H1 (cell line): Measurements from ENCODE around the gene SLAMF1. TPM values are rescaled to one million over a fixed set of nuclear protein-coding genes. Genes with fewer than 3 reads are reported as not detected.

Experiments
- CTCF ChIA-PET: fragments of 300-600 bp; sonication (Branson Sonifier 250); formaldehyde crosslinking; loops from one replicate; lab custom pipeline; 2021; ENCODE audit not compliant: partially characterized antibody; lab: Charles Lee
- POLR2A ChIA-PET: fragments of 300-600 bp; sonication (Branson Sonifier 250); formaldehyde crosslinking; loops from one replicate; lab custom pipeline; 2021; ENCODE audit warnings: inconsistent platforms; ENCODE audit not compliant: partially characterized antibody; lab: Charles Lee
- DNase-seq, 2 experiments: peaks; one replicate each; pipeline versions ENCODE4 v3.0.0 to v3.0.0-alpha.2; 2010 to 2022; ENCODE audit warnings: low spot score in 2 of 2, low read depth in 1 of 2, mixed read lengths in 1 of 2
- FAIRE-seq: peaks from 2 replicates; lab custom pipeline; 2011; peaks lifted over from hg19 to GRCh38; lab: Jason Lieb, UNC
- H2AFZ ChIP-seq: 2 replicates; pipeline ENCODE4 v1.8.1; 2012; ENCODE audit warnings: low read length, inconsistent platforms
- H2AK5ac ChIP-seq: 2 replicates; pipeline ENCODE4 v1.6.1; 2013; ENCODE audit warnings: low read depth, low read length
- H2BK120ac ChIP-seq: replicated peaks from 2 replicates; pipeline ENCODE3; 2013; ENCODE audit warnings: low read depth, low read length, inconsistent platforms
- H2BK12ac ChIP-seq: 2 replicates; pipeline ENCODE4 v1.6.1; 2013; ENCODE audit warnings: low read depth, low read length
- H2BK15ac ChIP-seq: 2 replicates; pipeline ENCODE4 v1.6.1; 2013; ENCODE audit warnings: low read length
- H2BK20ac ChIP-seq: 2 replicates; pipeline ENCODE4 v1.6.1; 2013; ENCODE audit warnings: low read length
- H2BK5ac ChIP-seq: 2 replicates; pipeline ENCODE4 v1.6.1; 2013; ENCODE audit warnings: low read depth, low read length
- H3K14ac ChIP-seq: 2 replicates; pipeline ENCODE4 v1.6.1; 2013; ENCODE audit warnings: inconsistent platforms; ENCODE audit not compliant: insufficient read length
- H3K18ac ChIP-seq: 2 replicates; pipeline ENCODE4 v1.6.1; 2013; ENCODE audit warnings: low read length; ENCODE audit errors: extremely low read depth
- H3K23ac ChIP-seq: 2 replicates; pipeline ENCODE4 v1.6.1; 2013; ENCODE audit warnings: inconsistent platforms; ENCODE audit not compliant: insufficient read length
- H3K23me2 ChIP-seq: 2 replicates; pipeline ENCODE4 v1.6.1; 2013; ENCODE audit warnings: low read depth, low read length
- H3K27ac ChIP-seq: 2 replicates; pipeline ENCODE4 v1.6.1; 2011; ENCODE audit warnings: low read depth, low read length, inconsistent platforms
- H3K27me3 ChIP-seq, 4 experiments: replicated peaks in 1 of 4; 1 replicate in 1 of 4; 2 replicates in 3 of 4; pipeline versions ENCODE4 v1.6.1 to v1.8.1; 2011 to 2013; ENCODE audit warnings: low read length in 3 of 4, mild to moderate bottlenecking in 3 of 4, inconsistent platforms in 2 of 4, mixed read lengths in 2 of 4, moderate library complexity in 1 of 4; ENCODE audit not compliant: control insufficient read depth in 3 of 4, insufficient read depth in 3 of 4; ENCODE audit errors: extremely low read depth in 1 of 4
- H3K36me3 ChIP-seq, 4 experiments: 2 replicates each; pipeline versions ENCODE4 v1.6.1 to v1.8.1; 2011 to 2013; ENCODE audit warnings: mild to moderate bottlenecking in 4 of 4, low read length in 3 of 4, moderate library complexity in 2 of 4, control low read depth in 1 of 4, inconsistent platforms in 1 of 4; ENCODE audit not compliant: insufficient read depth in 4 of 4, control insufficient read depth in 2 of 4
- H3K4ac ChIP-seq: replicated peaks from 2 replicates; pipeline ENCODE3; 2013; ENCODE audit warnings: low read length, low read depth, mixed read lengths, inconsistent platforms; ENCODE audit not compliant: insufficient read length
- H3K4me1 ChIP-seq, 4 experiments: replicated peaks in 1 of 4; 1 replicate in 1 of 4; 2 replicates in 3 of 4; pipeline versions ENCODE4 v1.6.1 to v1.8.1; 2011 to 2013; ENCODE audit warnings: low read length in 3 of 4, inconsistent platforms in 2 of 4, mixed read lengths in 1 of 4; ENCODE audit not compliant: insufficient read depth in 4 of 4, control insufficient read depth in 3 of 4
- H3K4me2 ChIP-seq, 2 experiments: 2 replicates each; pipeline versions ENCODE4 v1.6.1 to v1.8.1; 2011 to 2013; ENCODE audit warnings: low read depth in 2 of 2, low read length in 2 of 2, control low read depth in 1 of 2, inconsistent platforms in 1 of 2, mild to moderate bottlenecking in 1 of 2; ENCODE audit not compliant: insufficient read depth in 1 of 2
- H3K4me3 ChIP-seq, 4 experiments: fragments of 200-600, 300-600 bp in 1 of 4; sonication (generic), shearing (Covaris generic), sonication (Bioruptor Twin) in 1 of 4; 2 replicates each; pipeline versions ENCODE4 v1.5.1 to v1.8.1; 2011 to 2016; ENCODE audit warnings: low read length in 4 of 4, low read depth in 3 of 4, control low read depth in 2 of 4, inconsistent platforms in 2 of 4, mild to moderate bottlenecking in 2 of 4, mixed read lengths in 1 of 4, moderate library complexity in 1 of 4; ENCODE audit not compliant: insufficient read depth in 2 of 4; ENCODE audit errors: extremely low read depth in 1 of 4
- H3K56ac ChIP-seq: replicated peaks from 2 replicates; pipeline ENCODE3; 2013; ENCODE audit warnings: low read depth, mild to moderate bottlenecking, mixed read lengths, low read length, inconsistent platforms; ENCODE audit not compliant: insufficient read length
- H3K79me1 ChIP-seq: 2 replicates; pipeline ENCODE4 v1.6.1; 2013; ENCODE audit warnings: low read depth, low read length, control low read depth
- H3K79me2 ChIP-seq, 2 experiments: 2 replicates each; pipeline versions ENCODE4 v1.6.1 to v1.8.1; 2012 to 2013; ENCODE audit warnings: low read length in 2 of 2, mild to moderate bottlenecking in 2 of 2, inconsistent platforms in 1 of 2; ENCODE audit not compliant: insufficient read depth in 2 of 2, control insufficient read depth in 1 of 2
- H3K9ac ChIP-seq, 4 experiments: replicated peaks in 1 of 4; 1 replicate in 1 of 4; 2 replicates in 3 of 4; pipeline versions ENCODE4 v1.6.1 to v1.8.1; 2011 to 2013; ENCODE audit warnings: low read depth in 3 of 4, low read length in 3 of 4, control low read depth in 2 of 4, mild to moderate bottlenecking in 2 of 4, moderate library complexity in 2 of 4, inconsistent platforms in 1 of 4; ENCODE audit errors: extremely low read depth in 1 of 4
- H3K9me3 ChIP-seq, 2 experiments: 2 replicates each; pipeline versions ENCODE4 v1.6.1 to v1.8.1; 2012 to 2013; ENCODE audit warnings: mild to moderate bottlenecking in 2 of 2, moderate library complexity in 2 of 2, control low read depth in 1 of 2, inconsistent platforms in 1 of 2, low read depth in 1 of 2, low read length in 1 of 2, mixed read lengths in 1 of 2; ENCODE audit not compliant: insufficient read depth in 2 of 2
- H4K20me1 ChIP-seq, 2 experiments: replicated peaks in 1 of 2; 2 replicates each; pipeline versions ENCODE3 to v1.8.1; 2011 to 2013; ENCODE audit warnings: inconsistent platforms in 2 of 2, low read length in 2 of 2, mild to moderate bottlenecking in 1 of 2; ENCODE audit not compliant: insufficient read depth in 2 of 2, control insufficient read depth in 1 of 2
- H4K5ac ChIP-seq: 2 replicates; pipeline ENCODE4 v1.6.1; 2013; ENCODE audit warnings: low read length, low read depth, mixed read lengths, inconsistent platforms; ENCODE audit not compliant: insufficient read length
- H4K8ac ChIP-seq: 2 replicates; pipeline ENCODE4 v1.8.0; 2013; ENCODE audit warnings: mild to moderate bottlenecking, moderate library complexity, low read length, inconsistent platforms; ENCODE audit not compliant: insufficient read depth; ENCODE audit errors: extremely low read depth
- H4K91ac ChIP-seq: replicated peaks from 2 replicates; pipeline ENCODE3; 2013; ENCODE audit warnings: low read length, mixed read lengths, inconsistent platforms; ENCODE audit not compliant: insufficient read length
- BRCA1 ChIP-seq: IDR thresholded peaks from 2 replicates; pipeline ENCODE4 v1.6.1; 2012; ENCODE audit warnings: low read depth, low read length, improper control_type of control experiment
- CBX8 ChIP-seq: fragments of 300-800, 300-1000 bp; sonication (generic); IDR thresholded peaks from 2 replicates; pipeline ENCODE4 v1.7.1; 2016; ENCODE audit warnings: low read depth, low read length, borderline replicate concordance
- JUN ChIP-seq: IDR thresholded peaks from 2 replicates; pipeline ENCODE4 v1.6.1; 2011; ENCODE audit warnings: low read depth, mild to moderate bottlenecking, improper control_type of control experiment, low read length
- PHF8 ChIP-seq: fragments of 200-600 bp; sonication (generic); conservative IDR thresholded peaks from 2 replicates; pipeline ENCODE4 v1.7.1; 2012; ENCODE audit warnings: low read depth, mild to moderate bottlenecking, inconsistent platforms, low read length, moderate library complexity
- RXRA ChIP-seq: IDR thresholded peaks from 2 replicates; pipeline ENCODE4 v1.6.1; 2011; ENCODE audit warnings: low read depth, mild to moderate bottlenecking, low read length, moderate library complexity; ENCODE audit not compliant: insufficient read depth
- SRF ChIP-seq: IDR thresholded peaks from 2 replicates; pipeline ENCODE4 v1.6.1; 2011; ENCODE audit warnings: mild to moderate bottlenecking, low read depth, low read length, moderate library complexity
- TEAD4 ChIP-seq: IDR thresholded peaks from 2 replicates; pipeline ENCODE4 v1.6.1; 2012; ENCODE audit warnings: low read depth, low read length, inconsistent platforms, mixed read lengths
- WGBS, 2 experiments: shearing (Covaris generic) in 1 of 2; methylation state at CpG; one replicate each; pipeline versions ENCODE4 v1.1.6 to v1.1.7; 2013 to 2015; ENCODE audit warnings: low lambda C conversion rate in 2 of 2, mixed read lengths in 2 of 2, inconsistent platforms in 1 of 2, low coverage in 1 of 2, missing lambda C conversion rate in 1 of 2; ENCODE audit not compliant: insufficient replicate concordance in 2 of 2, insufficient coverage in 1 of 2, insufficient read length in 1 of 2; ENCODE audit errors: extremely low coverage in 1 of 2, missing lambda C conversion rate in 1 of 2; 5-methylcytosine and 5-hydroxymethylcytosine counted together
- polyA plus RNA-seq, 7 experiments: library from polyadenylated mRNA; depleted of rRNA in 3 of 7; stranded (reverse) in 5 of 7; unstranded in 2 of 7; fragments of >200 nt in 5 of 7; fragments of 200-250 nt in 2 of 7; gene quantifications; 1 replicate in 5 of 7; 2 replicates in 1 of 7; 4 replicates in 1 of 7; pipeline versions ENCODE4 v1.2.1 to v1.2.3, GENCODE V29; 2011 to 2013; ENCODE audit warnings: missing spikeins in 2 of 7, mixed read lengths in 2 of 7
- total RNA-seq: library from RNA; stranded (reverse); fragmentation: NEBNext Ultra II Directional; extraction: Animal tissue kit (Norgen Biotek cat#: 25700); gene quantifications from 2 replicates; pipeline ENCODE4 v1.2.1, GENCODE V29; 2021
- TF ChIP-seq, protein P1 (sequence below): IDR thresholded peaks from 2 replicates; pipeline ENCODE4 v1.6.1; 2012; ENCODE audit warnings: inconsistent platforms

The SLAMF1 gene
- total and polyA plus RNA-seq, 2 of the 8 experiments (the other 6 are each of a cell fraction or from before 2014, with no cell fraction given): not detected

DNA sequence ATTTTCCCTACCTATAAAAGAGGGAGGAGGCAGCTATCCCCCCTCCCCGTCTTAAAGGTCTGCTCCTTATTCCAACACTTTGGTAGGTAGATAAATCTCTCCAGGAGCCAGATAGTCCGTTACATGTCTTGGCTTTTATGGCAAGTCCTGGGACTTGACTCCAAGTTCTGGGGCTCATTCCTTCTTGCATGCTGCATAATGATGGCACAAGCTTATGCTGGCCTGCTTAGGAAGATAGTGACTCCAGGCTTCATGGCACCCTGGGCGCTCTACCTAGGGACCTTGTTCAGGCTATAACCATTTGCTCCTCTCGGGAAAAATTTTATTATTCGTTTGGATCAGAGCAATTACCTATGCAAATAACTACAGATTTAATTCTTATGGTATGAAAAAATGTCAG is 3.7 kb downstream of the SLAMF1 start:
- Histone ChIP-seq H3K23me2 (no peaks in the 10 kb centered on the region), H3K4me3 (no peak overlapping the region; a peak in 1 of 8 replicates), H2AFZ (no peak overlapping the region), H2BK120ac (no peak overlapping the region), H3K79me2 (no peaks in the 10 kb centered on the region), H2BK12ac (no peak overlapping the region), H3K4me2 (no peak overlapping the region), H3K18ac (no peak overlapping the region), H3K23ac (no peak overlapping the region), H3K9me3 (no peaks in the 10 kb centered on the region), H4K20me1 (no peaks in the 10 kb centered on the region), H2BK15ac (no peak overlapping the region), H3K56ac (no peak overlapping the region), H3K4ac (no peak overlapping the region), H2BK20ac (no peak overlapping the region), H4K91ac (no peak overlapping the region), H3K79me1 (no peaks in the 10 kb centered on the region), H2BK5ac (no peak overlapping the region), H3K9ac (no peak overlapping the region), H4K5ac (no peak overlapping the region), H3K27ac (no peak overlapping the region), H3K27me3 (peaks cover 0 to 3% (median 0%) of the 10 kb centered on the region in 4 experiments; a peak in 1 of 7 replicates), H3K14ac (no peak overlapping the region), H3K4me1 (no peaks in the 10 kb centered on the region), H3K36me3 (no peaks in the 10 kb centered on the region), H2AK5ac (no peak overlapping the region), H4K8ac (no peak overlapping the region)
- DNase-seq: no peak
- no peak for FAIRE-seq
- POLR2A ChIA-PET: no interaction called here
- CTCF ChIA-PET: interaction anchor here (2.1 kb wide), 1 partner anchor 38 kb away, joined by 7 read pairs; no protein-coding TSS in a partner anchor
- WGBS, 2 experiments: 92% methylated on average over 5 of the region's 5 CpGs; no CpG with 5 or more reads in 1 of the 2 experiments
- TF ChIP-seq TEAD4 (no peak), SRF (no peak), CBX8 (no peak), PHF8 (no peak), JUN (no peak), RXRA (no peak), BRCA1 (no peak)
- TF ChIP-seq, protein P1, sequence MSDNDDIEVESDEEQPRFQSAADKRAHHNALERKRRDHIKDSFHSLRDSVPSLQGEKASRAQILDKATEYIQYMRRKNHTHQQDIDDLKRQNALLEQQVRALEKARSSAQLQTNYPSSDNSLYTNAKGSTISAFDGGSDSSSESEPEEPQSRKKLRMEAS: no peak
